KOPT-K1 (cell line): Measurements from ENCODE around the gene FCGR2B.
"Not testable (repeated sequence)": the region's sequence is repeated elsewhere in the genome, so short reads cannot be mapped to it uniquely, and the experiment has no call there.

ENCODE experiments used
- H3K27ac ChIP-seq: fragments of 200-600 bp; sonication (generic); 2 replicates; pipeline ENCODE4 v1.5.1; 2016; ENCODE audit warnings: antibody characterized with exemption, mild to moderate bottlenecking, low read depth, low read length; ENCODE audit not compliant: poor library complexity, severe bottlenecking
- H3K36me3 ChIP-seq: fragments of 200-600 bp; sonication (generic); 2 replicates; pipeline ENCODE4 v1.5.1; 2017; ENCODE audit warnings: antibody characterized with exemption, mild to moderate bottlenecking, low read length, moderate library complexity; ENCODE audit not compliant: insufficient read depth
- H3K9me3 ChIP-seq: fragments of 200-600 bp; sonication (generic); 2 replicates; pipeline ENCODE4 v1.5.1; 2017; ENCODE audit warnings: antibody characterized with exemption, low read length, mild to moderate bottlenecking; ENCODE audit not compliant: insufficient read depth, poor library complexity, severe bottlenecking

The FCGR2B gene

DNA sequence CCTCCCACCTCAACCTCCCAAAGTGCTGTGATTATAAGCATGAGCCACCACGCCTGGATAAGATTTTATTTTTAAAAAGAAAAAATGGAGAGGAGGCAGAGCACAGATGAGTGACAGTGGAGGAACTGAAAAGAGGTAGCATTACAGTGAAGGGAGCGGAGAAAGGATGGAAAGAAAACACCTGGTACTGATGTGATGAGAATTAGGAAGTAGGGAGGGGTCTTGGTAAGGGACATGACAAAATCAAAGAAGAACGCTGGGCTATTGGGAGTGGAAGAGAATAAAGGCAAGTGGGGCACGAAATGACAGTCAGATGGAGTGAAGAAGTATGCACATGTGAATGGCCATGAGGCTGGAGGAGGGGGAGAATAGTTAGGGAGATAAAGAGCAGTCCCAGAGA is 46.4 kb downstream of the FCGR2B start:
- no peaks in the 10 kb centered on the region for H3K36me3 ChIP-seq
- no peak overlapping the region for H3K27ac ChIP-seq
- H3K9me3 ChIP-seq, result no peaks in the 10 kb centered on the region

DNA sequence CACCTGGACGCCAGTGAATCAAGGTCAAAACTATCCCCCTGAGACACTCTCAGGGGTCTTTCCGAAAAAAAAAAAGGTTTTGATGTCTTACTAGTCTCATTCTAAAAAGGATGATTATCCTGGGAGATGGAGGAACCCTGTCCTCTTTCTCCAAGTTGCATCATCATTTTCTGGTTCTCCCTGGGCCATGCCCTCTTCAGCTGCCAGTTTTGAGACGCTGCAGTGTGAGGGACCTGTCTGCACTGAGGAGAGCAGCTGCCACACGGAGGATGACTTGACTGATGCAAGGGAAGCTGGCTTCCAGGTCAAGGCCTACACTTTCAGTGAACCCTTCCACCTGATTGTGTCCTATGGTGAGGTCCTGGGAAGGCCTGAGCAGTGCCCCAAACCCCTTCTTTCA is 47.6 kb downstream of the FCGR2B start:
- H3K27ac ChIP-seq, result no peak overlapping the region
- no peaks in the 10 kb centered on the region for H3K36me3 ChIP-seq

DNA sequence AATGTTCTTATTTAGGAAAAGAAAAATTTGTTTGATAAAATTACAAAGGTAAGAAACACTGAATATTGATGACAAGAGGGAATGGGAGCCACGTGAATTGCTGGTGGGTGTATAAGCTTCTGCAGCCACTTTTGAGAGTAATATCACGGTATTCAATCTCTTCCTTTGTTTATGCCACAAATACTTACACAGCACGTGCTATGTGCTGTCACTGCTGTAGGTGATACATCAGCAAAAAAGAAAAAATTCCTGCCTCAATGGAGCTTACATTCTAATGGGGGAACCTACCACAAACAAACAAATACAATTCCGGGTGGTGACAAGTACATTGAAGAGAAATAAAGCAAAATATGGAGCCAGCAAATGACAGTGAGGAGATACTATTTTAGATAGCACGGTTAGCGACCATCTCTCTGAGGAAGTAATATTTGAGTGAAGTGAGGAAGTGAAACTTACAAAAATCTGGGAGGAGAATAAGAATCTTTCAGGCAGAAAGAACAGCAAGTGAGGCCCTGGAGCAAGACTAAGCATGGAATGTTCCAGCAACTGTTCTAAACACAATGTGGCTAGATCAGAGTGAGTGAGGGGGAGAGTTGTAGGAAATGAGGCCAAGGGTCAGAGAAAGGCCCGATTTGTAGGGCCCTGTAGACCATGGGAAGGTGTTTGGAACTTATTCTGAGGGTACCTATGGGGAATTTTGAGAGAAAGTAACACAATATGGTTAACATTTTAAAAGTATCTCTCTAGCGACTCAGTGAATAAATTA is 55.8 kb downstream of the FCGR2B start:
- no peak overlapping the region for H3K27ac ChIP-seq

More for the DNA sequence above, 47.6 kb downstream of the FCGR2B start:
- no peaks in the 10 kb centered on the region for H3K9me3 ChIP-seq

DNA sequence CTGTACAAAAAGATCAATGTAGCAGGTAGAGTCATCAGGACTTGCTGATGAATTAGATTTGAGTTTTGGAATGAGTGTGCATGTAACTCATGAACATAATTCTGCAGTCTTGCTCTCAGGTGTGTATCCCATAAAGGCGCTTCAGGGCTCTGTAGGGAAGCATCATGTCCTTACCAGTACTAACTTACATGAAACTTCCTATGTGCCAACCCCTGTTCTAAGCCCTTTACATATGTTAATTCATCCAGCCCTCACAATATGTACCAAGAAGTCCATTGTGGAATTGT is 56.3 kb downstream of the FCGR2B start:
- H3K9me3 ChIP-seq, result no peaks in the 10 kb centered on the region
- H3K27ac ChIP-seq, result no peak overlapping the region
- H3K36me3 ChIP-seq, result no peaks in the 10 kb centered on the region

More for the DNA sequence above, 55.8 kb downstream of the FCGR2B start:
- no peaks in the 10 kb centered on the region for H3K9me3 ChIP-seq
- no peaks in the 10 kb centered on the region for H3K36me3 ChIP-seq

DNA sequence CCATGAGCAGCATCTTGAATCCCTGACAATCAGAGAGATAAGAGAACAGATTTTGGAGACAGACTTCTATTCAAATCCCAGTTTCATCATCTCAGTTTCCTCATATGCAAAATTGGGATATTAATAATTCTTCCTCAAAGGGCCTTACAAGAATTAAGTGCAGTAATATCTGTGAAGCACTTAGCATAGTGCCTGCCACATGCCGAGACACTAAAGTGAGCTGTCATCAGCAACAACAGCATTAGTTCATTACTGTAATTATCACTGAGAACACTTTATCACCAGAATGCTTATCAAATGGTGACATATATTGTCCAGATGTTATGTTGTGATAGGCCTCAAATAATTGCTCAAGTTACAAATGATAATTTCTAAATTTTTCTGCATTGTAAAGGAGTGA is 57.5 kb downstream of the FCGR2B start:
- H3K36me3 ChIP-seq, result no peaks in the 10 kb centered on the region
- no peaks in the 10 kb centered on the region for H3K9me3 ChIP-seq
- H3K27ac ChIP-seq, result no peak overlapping the region

DNA sequence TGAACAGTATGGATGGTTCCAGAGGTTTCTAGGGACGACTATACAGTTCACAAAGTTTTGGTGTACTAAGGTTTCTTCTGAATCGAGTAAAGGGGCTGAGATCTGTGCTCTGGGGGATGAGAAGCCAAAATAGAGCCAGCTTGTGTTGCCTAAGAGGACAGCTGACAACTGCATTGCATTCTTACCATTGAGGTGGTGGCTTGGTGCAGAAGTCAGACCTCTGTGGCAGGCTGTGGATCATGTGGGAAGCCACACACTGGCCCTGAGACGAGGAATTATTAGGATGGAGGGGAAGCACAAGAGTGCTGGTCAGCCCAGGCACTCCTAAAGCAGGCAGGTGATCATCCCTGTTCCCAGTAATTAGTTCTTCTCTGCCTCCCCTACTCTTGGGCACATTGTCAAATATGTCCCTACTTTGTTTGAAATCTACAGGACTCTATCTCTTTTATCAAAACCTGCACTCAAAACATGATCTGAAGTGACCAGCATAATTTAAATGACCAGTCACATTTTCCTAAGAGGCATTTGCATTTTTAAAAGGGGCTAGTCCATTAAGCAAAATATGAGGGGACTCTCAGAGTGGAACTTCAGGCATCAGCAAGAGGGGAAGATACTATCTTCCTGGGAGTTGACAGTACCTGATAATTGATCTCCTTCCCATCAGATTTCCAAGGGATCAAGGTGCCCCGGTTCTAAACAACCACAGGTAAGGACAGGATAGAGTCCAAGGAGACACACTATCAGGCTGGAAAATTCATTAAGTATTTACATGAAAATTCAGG is 58.2 kb downstream of the FCGR2B start, which contains the start of gene FCRLB:
TSS of gene FCRLB (plus strand) at position 589 of the 782 bp plus-strand sequence. CDS start 1,129 bp downstream, outside the sequence.
- no peak within 1 kb of the TSS for H3K27ac ChIP-seq
- no peaks in the 10 kb centered on the region for H3K9me3 ChIP-seq
- no peaks in the 10 kb centered on the region for H3K36me3 ChIP-seq

DNA sequence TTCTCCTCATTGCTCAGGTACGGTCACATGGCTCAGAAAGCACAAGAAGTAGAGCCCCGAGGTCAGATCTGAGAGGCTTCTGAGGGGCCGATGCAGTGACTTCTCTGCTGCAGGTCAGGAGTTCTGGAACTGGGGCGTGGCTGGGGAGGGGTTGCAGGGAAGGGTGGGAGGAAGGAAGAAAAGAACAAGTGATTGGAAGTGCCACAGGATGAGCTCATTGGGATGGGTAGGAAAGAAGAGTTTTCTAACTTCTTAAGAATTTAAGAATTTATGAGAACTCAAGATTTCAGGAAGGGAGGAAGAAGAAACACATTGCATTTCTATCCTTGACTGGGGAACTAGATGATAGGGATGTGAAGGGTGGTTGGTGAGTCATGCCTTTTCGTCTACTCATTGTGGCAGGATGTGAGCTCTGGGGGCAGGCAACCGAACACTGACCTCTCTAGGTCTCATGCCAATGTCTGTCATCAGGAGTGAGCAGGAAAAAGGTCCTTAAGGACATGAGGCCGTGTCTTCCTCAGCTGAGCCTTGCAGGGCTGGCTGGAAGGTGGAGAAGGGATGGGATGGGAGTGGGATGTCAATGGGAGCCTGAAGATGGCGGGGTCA is 58.9 kb downstream of the FCGR2B start:
- no peaks in the 10 kb centered on the region for H3K9me3 ChIP-seq
- H3K27ac ChIP-seq, result no peak overlapping the region
- H3K36me3 ChIP-seq, result no peaks in the 10 kb centered on the region

DNA sequence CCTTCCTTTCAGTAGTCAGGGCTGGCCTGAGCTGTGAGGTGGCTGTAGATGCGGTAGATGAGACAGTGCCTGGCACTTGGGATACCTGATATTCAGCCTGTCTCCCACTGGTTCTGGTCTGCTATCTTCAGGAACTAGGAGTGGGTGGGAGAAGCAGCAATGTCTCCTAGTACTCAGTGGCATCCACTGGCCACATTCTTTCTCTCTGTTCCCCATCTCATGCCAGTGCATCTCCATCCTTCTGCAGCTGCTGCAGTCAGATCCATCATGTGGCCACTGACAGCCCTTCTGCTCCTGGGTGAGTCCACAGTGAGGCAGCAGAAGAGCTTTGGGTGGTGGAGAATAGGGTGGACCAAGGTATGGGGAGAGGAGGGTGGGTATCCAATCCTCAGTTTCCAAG is 59.5 kb downstream of the FCGR2B start:
- Histone ChIP-seq H3K9me3 (no peaks in the 10 kb centered on the region), H3K27ac (no peak overlapping the region), H3K36me3 (no peaks in the 10 kb centered on the region)

DNA sequence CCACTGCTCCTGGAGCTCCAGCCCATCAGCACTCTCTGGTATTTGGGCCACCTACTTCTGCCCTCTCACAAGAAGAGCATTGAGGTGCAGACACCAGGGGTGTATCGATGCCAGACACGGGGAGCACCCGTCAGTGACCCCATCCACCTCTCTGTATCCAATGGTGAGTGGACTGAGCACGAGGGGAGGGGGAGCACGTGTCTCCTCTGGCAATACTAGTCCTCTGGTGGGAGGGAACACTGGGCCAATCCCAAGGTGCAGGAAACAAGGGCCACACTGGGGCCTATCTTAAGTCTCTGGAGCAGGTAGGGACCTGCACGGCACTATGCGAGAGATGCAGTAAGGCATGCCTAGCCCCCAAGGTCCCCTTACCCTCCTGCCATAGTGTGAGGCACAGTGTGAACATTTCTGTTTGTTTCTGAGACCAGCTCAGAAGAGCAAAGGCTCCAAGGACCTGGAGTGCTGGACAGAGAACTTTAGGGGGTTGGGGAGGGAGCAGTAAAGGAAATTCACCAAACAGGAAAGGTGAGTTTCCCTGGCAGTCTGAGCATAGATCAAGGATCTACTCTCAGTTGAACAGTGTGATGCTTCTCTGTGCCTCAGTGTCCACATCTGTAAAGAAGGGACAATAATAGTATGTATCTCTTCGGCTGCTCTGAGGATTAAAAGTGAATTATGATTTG is 60.7 kb downstream of the FCGR2B start:
- H3K9me3 ChIP-seq, result no peaks in the 10 kb centered on the region
- H3K36me3 ChIP-seq, result no peaks in the 10 kb centered on the region
- H3K27ac ChIP-seq, result no peak overlapping the region

DNA sequence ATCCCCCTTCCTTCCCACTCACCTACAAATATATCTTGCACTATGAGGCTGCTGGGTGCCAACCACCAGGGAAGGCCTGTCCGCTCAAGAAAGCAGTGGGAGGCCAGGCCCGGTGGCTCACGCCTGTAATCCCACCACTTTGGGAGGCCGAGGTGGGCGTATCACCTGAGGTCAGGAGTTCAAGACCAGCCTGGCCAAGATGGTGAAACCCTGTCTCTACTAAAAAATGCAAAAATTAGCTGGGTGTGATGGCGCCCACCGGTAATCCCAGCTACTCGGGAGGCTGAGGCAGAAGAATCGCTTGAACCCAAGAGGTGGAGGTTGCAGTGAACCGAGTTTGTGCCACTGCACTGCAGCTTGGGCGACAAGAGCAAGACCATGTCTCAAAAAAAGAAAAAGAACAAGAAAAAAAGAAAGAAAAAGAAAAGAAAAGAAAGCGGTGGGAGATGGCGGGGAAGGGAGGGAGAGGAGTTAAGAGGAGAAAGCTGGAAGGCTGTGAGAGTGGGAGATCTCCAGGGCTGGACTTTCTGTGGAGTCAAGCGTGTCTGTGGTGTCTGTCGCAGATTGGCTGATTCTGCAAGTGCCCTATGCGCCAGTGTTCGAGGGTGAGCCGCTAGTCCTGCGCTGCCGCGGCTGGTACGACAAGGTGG is 62.4 kb downstream of the FCGR2B start:
- not testable (repeated sequence) for H3K27ac ChIP-seq, H3K36me3 ChIP-seq

DNA sequence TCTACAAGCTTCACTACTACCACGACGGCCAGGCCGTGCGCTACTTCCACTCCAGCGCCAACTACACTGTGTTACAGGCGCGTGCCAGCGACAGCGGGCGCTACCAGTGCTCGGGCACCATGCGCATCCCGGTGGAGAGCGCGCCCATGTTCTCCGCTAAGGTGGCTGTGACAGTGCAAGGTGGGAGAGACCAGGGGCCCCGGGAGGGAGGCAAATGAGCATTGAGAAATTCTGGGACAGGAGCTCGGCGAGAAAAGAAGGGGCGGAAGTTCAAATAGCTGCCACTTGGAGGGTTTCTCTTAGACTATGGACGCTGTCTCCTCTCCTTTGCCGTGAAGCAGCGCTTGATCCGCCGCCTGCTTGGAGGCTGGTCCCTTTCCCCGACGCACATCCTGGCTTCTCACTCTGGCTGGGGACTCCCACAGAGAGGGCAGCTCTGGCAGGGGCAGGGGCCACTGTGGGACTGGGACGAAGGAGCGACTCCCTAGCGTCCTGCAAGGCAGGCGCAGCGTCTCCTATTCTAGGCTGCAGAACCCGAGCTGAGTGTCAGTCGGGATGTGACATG is 63.0 kb downstream of the FCGR2B start:
- H3K27ac ChIP-seq, result no peak overlapping the region
- no peaks in the 10 kb centered on the region for H3K36me3 ChIP-seq
- no peaks in the 10 kb centered on the region for H3K9me3 ChIP-seq

More for the DNA sequence above, 62.4 kb downstream of the FCGR2B start:
- not testable (repeated sequence) for H3K9me3 ChIP-seq

DNA sequence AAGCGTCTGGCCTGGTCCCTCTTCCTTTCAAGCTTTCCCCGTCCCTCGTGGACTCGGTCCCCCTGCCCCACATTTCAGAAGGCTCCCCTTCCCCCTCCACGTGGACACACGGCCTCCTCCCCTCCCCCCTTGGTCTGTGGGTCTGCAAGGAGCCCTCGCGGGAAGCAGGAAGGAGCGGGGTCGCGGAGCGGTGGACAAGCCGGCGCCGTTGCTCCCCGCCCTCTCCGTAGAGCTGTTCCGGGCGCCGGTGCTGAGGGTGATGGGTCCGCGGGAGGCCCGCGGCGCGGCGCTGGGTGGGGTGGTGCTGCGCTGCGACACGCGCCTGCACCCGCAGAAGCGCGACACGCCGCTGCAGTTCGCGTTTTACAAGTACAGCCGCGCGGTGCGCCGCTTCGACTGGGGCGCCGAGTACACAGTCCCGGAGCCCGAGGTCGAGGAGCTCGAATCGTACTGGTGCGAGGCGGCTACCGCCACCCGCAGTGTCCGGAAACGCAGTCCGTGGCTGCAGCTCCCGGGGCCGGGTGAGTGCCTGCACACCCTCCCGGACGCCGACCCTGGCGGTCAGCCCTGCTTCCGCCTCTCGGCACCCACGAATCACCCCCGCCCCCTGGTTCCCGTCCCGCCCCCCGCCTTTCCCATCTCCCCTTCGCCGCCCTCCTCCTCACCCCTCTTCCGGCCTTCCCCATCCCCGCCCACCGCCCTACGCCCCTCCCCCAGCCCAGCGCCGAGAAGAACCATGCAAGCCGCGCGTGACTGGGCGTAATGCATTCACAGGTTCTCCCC is 63.7 kb downstream of the FCGR2B start:
- Histone ChIP-seq H3K9me3 (no peaks in the 10 kb centered on the region), H3K27ac (no peak overlapping the region), H3K36me3 (no peaks in the 10 kb centered on the region)

DNA sequence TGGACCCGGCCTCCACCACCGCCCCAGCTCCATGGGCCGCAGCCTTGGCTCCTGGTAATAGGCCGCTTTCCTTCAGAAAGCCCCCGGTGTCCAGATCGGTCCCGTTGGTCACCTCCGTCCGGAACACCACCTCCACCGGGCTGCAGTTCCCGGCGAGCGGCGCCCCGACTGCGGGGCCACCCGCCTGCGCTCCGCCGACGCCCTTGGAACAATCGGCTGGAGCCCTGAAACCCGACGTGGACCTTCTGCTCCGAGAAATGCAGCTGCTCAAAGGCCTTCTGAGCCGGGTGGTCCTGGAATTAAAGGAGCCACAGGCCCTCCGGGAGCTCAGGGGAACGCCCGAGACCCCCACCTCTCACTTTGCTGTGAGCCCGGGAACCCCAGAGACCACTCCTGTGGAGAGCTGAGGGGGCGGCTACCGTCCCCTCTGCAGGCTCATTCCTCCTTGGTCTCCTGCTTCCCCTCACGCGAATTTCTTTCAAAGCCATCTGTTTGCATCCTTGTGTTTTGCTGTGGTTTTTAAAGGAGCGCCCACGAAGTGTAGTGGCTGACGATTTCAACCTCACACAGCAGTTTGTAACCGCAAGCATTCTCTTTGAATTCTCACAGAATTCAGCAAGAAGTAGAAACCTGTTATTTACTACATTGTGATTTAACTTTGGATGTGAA is 64.4 kb downstream of the FCGR2B start:
- H3K27ac ChIP-seq, result no peak overlapping the region
- no peaks in the 10 kb centered on the region for H3K36me3 ChIP-seq
- no peaks in the 10 kb centered on the region for H3K9me3 ChIP-seq
